Hepatocyte (in vitro differentiated cells): ENCODE measurements around the gene TMEM109.

Experiments used
- CTCF ChIP-seq: fragments of 200-600 bp; sonication (generic); IDR thresholded peaks from 2 replicates; pipeline ENCODE4 v1.5.1; 2016; ENCODE audit warnings: antibody characterized with exemption, mild to moderate bottlenecking; ENCODE audit not compliant: poor library complexity
- EZH2 ChIP-seq: fragments of 200-600 bp; sonication (generic); IDR thresholded peaks from 2 replicates; pipeline ENCODE4 v1.6.1; 2016; ENCODE audit warnings: antibody characterized with exemption, mild to moderate bottlenecking, borderline replicate concordance
- EZH2phosphoT487 ChIP-seq: fragments of 200-600 bp; sonication (generic); IDR thresholded peaks from one replicate; pipeline ENCODE4 v1.6.1; 2018; ENCODE audit warnings: antibody characterized with exemption, mild to moderate bottlenecking, low read depth, moderate library complexity; ENCODE audit not compliant: unreplicated experiment, severe bottlenecking

- TF ChIP-seq CTCF (no peak), EZH2 (no peak), EZH2phosphoT487 (no peak)
Observed at GRCh38 chr11:60971520-60971919, 57.6 kb downstream of the TMEM109 start, which contains the start of gene CD6.
